Fibroblast of lung (primary cell): ENCODE data around the gene KCNG3. TPM values are rescaled to one million over a fixed set of nuclear protein-coding genes. Genes with fewer than 3 reads are reported as not detected.
"Not testable (repeated sequence)": the region's sequence is repeated elsewhere in the genome, so short reads cannot be mapped to it uniquely, and the experiment has no call there.

ENCODE experiments used
- DNase-seq, 2 donors: peaks; one replicate each; pipeline versions ENCODE4 v3.0.0 to v3.0.0-alpha.2; 2010; ENCODE audit warnings: low read depth in 2 of 2
- H2AFZ ChIP-seq: 2 replicates; pipeline ENCODE4 v1.5.1; 2012; ENCODE audit warnings: low read length, control low read depth, inconsistent platforms
- H3K27ac ChIP-seq: 2 replicates; pipeline ENCODE4 v1.5.1; 2011; ENCODE audit warnings: low read length, control low read depth; ENCODE audit not compliant: insufficient read depth
- H3K27me3 ChIP-seq: 2 replicates; pipeline ENCODE4 v1.5.1; 2011; ENCODE audit warnings: mild to moderate bottlenecking, low read length; ENCODE audit not compliant: control insufficient read depth, insufficient read depth
- H3K36me3 ChIP-seq: 2 replicates; pipeline ENCODE4 v1.5.1; 2011; ENCODE audit warnings: low read length; ENCODE audit not compliant: control insufficient read depth, insufficient read depth
- H3K4me1 ChIP-seq: 2 replicates; pipeline ENCODE4 v1.5.1; 2011; ENCODE audit warnings: low read length; ENCODE audit not compliant: control insufficient read depth, insufficient read depth; ENCODE audit errors: extremely low read depth
- H3K4me2 ChIP-seq: 2 replicates; pipeline ENCODE4 v1.5.1; 2011; ENCODE audit warnings: low read length, control low read depth; ENCODE audit not compliant: insufficient read depth; ENCODE audit errors: extremely low read depth
- H3K4me3 ChIP-seq, 4 experiments: fragments of 200-600 bp in 1 of 4; sonication (generic) in 1 of 4; replicated peaks in 1 of 4; 2 replicates each; pipeline ENCODE4 v1.5.1; 2011 to 2016; ENCODE audit warnings: low read length in 4 of 4, low read depth in 3 of 4, mild to moderate bottlenecking in 3 of 4, control low read depth in 2 of 4, inconsistent platforms in 1 of 4, mixed read lengths in 1 of 4; ENCODE audit not compliant: insufficient read depth in 1 of 4; ENCODE audit errors: control extremely low read depth in 1 of 4
- H3K79me2 ChIP-seq: 2 replicates; pipeline ENCODE4 v1.5.1; 2012; ENCODE audit warnings: mild to moderate bottlenecking, low read length, inconsistent platforms; ENCODE audit not compliant: control insufficient read depth, insufficient read depth
- H3K9ac ChIP-seq: 2 replicates; pipeline ENCODE4 v1.5.1; 2011; ENCODE audit warnings: mild to moderate bottlenecking, low read length, control low read depth; ENCODE audit not compliant: insufficient read depth
- H3K9me3 ChIP-seq: 2 replicates; pipeline ENCODE4 v1.5.1; 2012; ENCODE audit warnings: low read depth, low read length; ENCODE audit not compliant: control insufficient read depth, insufficient read depth
- H4K20me1 ChIP-seq: 2 replicates; pipeline ENCODE4 v1.5.1; 2011; ENCODE audit warnings: low read length; ENCODE audit not compliant: control insufficient read depth, insufficient read depth; ENCODE audit errors: extremely low read depth
- EZH2 ChIP-seq: IDR thresholded peaks from 2 replicates; pipeline ENCODE4 v1.5.1; 2012; ENCODE audit warnings: low read length, control low read depth, mild to moderate bottlenecking; ENCODE audit errors: missing control alignments
- polyA plus RNA-seq, 2 donors: library from polyadenylated mRNA; depleted of rRNA in 1 of 2; stranded (reverse) in 1 of 2; unstranded in 1 of 2; fragments of >200 nt; gene quantifications; 2 replicates each; pipeline ENCODE4 v1.2.1, GENCODE V29; 2011 to 2012; ENCODE audit warnings: missing spikeins in 1 of 2
- total RNA-seq: library from RNA; depleted of rRNA; stranded (reverse); fragments of >200 nt; gene quantifications from 2 replicates; pipeline ENCODE4 v1.2.1, GENCODE V29; 2014
- TF ChIP-seq, protein P1 (sequence below), 2 donors: IDR thresholded peaks in 1 of 2; conservative IDR thresholded peaks in 1 of 2; 1 replicate in 1 of 2; 2 replicates in 1 of 2; pipeline ENCODE4 v1.5.1; 2011 to 2012; ENCODE audit warnings: low read length in 2 of 2, control low read depth in 1 of 2, inconsistent platforms in 1 of 2, low read depth in 1 of 2, mild to moderate bottlenecking in 1 of 2

KCNG3 gene
- total and polyA plus RNA-seq, 2 donors (not counting 1 experiment from before 2014, with no cell fraction given), result 0.01 TPM; not detected in 1

DNA sequence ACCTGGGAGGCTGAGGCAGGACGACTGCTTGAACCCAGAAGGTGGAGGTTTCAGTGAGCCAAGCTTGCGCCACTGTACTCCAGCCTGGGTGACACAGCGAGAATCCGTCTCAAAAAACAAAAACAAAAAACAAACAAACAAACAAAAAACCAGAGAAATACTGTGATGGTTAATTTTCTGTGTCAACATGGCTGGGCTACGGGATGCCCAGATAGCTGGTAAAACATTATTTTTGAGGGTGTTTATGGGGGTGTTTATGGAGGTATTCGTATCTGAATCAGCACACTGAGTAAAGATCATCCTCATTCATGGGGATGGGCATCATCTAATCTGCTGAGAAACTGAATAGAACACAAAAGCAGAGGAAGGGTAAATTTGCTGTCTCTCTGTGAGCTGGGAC lies 92.0 kb downstream of the KCNG3 start:
- Histone ChIP-seq H4K20me1 (no peaks in the 10 kb centered on the region), H3K4me1 (no peaks in the 10 kb centered on the region), H3K4me2 (no peak overlapping the region), H3K4me3 (no peak overlapping the region), H3K9ac (no peak overlapping the region), H3K79me2 (no peaks in the 10 kb centered on the region), H2AFZ (no peak overlapping the region), H3K27ac (no peak overlapping the region), H3K36me3 (no peaks in the 10 kb centered on the region), H3K27me3 (peaks cover 4% of the 10 kb centered on the region), H3K9me3 (no peaks in the 10 kb centered on the region)
- TF ChIP-seq EZH2, result no peak
- TF ChIP-seq, protein P1, sequence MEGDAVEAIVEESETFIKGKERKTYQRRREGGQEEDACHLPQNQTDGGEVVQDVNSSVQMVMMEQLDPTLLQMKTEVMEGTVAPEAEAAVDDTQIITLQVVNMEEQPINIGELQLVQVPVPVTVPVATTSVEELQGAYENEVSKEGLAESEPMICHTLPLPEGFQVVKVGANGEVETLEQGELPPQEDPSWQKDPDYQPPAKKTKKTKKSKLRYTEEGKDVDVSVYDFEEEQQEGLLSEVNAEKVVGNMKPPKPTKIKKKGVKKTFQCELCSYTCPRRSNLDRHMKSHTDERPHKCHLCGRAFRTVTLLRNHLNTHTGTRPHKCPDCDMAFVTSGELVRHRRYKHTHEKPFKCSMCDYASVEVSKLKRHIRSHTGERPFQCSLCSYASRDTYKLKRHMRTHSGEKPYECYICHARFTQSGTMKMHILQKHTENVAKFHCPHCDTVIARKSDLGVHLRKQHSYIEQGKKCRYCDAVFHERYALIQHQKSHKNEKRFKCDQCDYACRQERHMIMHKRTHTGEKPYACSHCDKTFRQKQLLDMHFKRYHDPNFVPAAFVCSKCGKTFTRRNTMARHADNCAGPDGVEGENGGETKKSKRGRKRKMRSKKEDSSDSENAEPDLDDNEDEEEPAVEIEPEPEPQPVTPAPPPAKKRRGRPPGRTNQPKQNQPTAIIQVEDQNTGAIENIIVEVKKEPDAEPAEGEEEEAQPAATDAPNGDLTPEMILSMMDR (conservative IDR thresholded peaks at IDR 0.05 in 1 of 2, IDR thresholded peaks at IDR 0.05 in 1 of 2; ENCODE audit: low read depth in 1 of 2, low read length in 2 of 2), result no peak
- DNase-seq, result no peak

- H4K20me1 ChIP-seq, H2AFZ ChIP-seq, DNase-seq, H3K79me2 ChIP-seq, H3K9me3 ChIP-seq, H3K4me3 ChIP-seq, H3K9ac ChIP-seq, H3K4me2 ChIP-seq, H3K27ac ChIP-seq, H3K4me1 ChIP-seq, H3K36me3 ChIP-seq, H3K27me3 ChIP-seq: not testable (repeated sequence)
Measured at GRCh38 chr2:42398052-42398451, 95.7 kb downstream of the KCNG3 start.

DNA sequence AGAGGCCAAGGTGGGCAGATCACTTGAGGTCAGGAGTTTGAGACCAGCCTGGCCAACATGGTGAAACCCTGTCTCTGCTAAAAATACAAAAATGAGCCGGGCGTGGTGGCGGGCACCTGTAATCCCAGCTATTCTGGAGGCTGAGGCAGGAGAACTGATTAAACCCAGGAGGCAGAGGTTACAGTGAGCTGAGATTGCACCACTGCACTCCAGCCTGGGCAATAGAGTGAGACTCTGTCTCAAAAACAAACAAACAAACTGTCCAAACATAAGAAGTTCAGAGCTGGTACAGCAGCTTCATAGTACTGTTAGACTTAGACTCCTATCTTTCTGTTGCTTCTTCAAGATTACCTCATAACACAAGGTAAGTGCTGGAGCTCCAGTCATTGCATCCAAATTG lies 100.5 kb downstream of the KCNG3 start:
- not testable (repeated sequence) for H3K79me2 ChIP-seq, DNase-seq, H3K4me2 ChIP-seq, H3K4me1 ChIP-seq, H3K27me3 ChIP-seq, H3K27ac ChIP-seq, H3K4me3 ChIP-seq, H3K9me3 ChIP-seq, H3K36me3 ChIP-seq, H2AFZ ChIP-seq, H3K9ac ChIP-seq, H4K20me1 ChIP-seq

DNA sequence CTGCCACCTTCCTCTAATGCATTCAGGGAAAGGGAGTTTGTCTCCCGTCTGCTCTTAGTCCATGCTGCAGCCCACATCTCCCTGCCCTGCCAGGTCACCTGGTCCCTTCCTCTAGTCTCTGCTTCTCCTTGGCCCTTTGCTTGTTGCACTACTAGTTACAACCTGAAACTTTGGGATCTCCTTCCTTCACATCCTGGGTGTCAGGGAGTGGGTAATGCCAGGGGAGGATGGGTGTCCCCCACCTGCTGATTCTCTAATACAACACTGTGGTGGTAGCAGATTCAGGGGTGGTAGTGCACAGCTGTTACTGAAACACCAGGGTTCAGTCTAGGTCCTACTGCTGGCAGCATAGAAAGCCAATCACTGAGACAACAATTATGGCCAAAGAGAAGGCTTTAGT lies 101.6 kb downstream of the KCNG3 start:
- H3K27ac ChIP-seq, result no peak overlapping the region
- H2AFZ ChIP-seq, result no peak overlapping the region
- H3K9ac ChIP-seq, result no peak overlapping the region
- H3K9me3 ChIP-seq, result no peaks in the 10 kb centered on the region
- H3K4me3 ChIP-seq, result no peak overlapping the region
- H3K4me1 ChIP-seq, result no peaks in the 10 kb centered on the region
- H4K20me1 ChIP-seq, result no peaks in the 10 kb centered on the region
- peaks cover 4% of the 10 kb centered on the region for H3K27me3 ChIP-seq
- no peaks in the 10 kb centered on the region for H3K79me2 ChIP-seq
- TF ChIP-seq EZH2, result no peak
- TF ChIP-seq, protein P1 (conservative IDR thresholded peaks at IDR 0.05 in 1 of 2, IDR thresholded peaks at IDR 0.05 in 1 of 2; ENCODE audit: low read depth in 1 of 2, low read length in 2 of 2), result no peak
- DNase-seq, result no peak
- H3K36me3 ChIP-seq, result no peaks in the 10 kb centered on the region
- H3K4me2 ChIP-seq, result no peak overlapping the region

Other genes starting within 250 kb of the KCNG3 start
- gene COX7A2L, start 132.8 kb downstream of the KCNG3 start, total RNA-seq, result 180 and 270 TPM in 2 replicates
- 195 and 239 TPM in 2 replicates for gene COX7A2L, start 132.8 kb downstream of the KCNG3 start, polyA plus RNA-seq
- 27.2 and 31.0 TPM in 2 replicates for gene MTA3, start 74.7 kb upstream of the KCNG3 start, total RNA-seq
- 39.3 and 47.7 TPM in 2 replicates for gene MTA3, start 74.7 kb upstream of the KCNG3 start, polyA plus RNA-seq